Right lobe of liver (tissue), 4 donors: Measurements from ENCODE around the gene GRHL3.

Source experiments
- POLR2A ChIP-seq: fragments of 450-650 bp; IDR thresholded peaks from one replicate; pipeline ENCODE4 v1.6.1; 2017; ENCODE audit warnings: antibody characterized with exemption, mild to moderate bottlenecking
- TF ChIP-seq, protein P1 (sequence below), 4 donors: fragments of 200-600 bp in 3 of 4; fragments of 450-650 bp in 1 of 4; IDR thresholded peaks; one replicate each; pipeline versions ENCODE4 v1.5.1 to v1.8.0; 2016 to 2022; ENCODE audit warnings: antibody characterized with exemption in 4 of 4, mild to moderate bottlenecking in 2 of 4
- donor health status: DM: no; HTN: no; CAD: no.
- donor health status: DM: no; HTN: no; CAD: no.
- donor health status: DM: no; HTN: yes; CAD: no.

DNA sequence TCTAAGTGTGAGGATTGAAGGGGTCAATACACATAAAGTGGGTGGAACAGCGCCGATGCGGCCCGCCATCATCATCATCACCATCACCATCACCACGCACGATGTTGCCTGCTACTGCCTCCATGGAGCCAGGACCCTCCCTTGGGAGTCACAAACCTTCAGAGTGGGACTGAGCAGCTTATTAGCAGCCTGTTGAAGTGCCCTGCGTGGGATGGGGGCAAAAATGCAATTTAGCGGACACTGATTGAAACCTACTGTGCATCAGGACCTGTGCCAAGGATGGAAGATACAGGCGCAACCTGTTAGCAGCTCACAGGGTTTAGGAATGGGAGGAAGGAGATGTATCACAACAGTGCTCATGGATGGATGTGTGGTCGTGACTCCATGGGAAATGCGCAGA lies 67.8 kb downstream of the GRHL3 start:
- TF ChIP-seq, protein P1, sequence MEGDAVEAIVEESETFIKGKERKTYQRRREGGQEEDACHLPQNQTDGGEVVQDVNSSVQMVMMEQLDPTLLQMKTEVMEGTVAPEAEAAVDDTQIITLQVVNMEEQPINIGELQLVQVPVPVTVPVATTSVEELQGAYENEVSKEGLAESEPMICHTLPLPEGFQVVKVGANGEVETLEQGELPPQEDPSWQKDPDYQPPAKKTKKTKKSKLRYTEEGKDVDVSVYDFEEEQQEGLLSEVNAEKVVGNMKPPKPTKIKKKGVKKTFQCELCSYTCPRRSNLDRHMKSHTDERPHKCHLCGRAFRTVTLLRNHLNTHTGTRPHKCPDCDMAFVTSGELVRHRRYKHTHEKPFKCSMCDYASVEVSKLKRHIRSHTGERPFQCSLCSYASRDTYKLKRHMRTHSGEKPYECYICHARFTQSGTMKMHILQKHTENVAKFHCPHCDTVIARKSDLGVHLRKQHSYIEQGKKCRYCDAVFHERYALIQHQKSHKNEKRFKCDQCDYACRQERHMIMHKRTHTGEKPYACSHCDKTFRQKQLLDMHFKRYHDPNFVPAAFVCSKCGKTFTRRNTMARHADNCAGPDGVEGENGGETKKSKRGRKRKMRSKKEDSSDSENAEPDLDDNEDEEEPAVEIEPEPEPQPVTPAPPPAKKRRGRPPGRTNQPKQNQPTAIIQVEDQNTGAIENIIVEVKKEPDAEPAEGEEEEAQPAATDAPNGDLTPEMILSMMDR (IDR thresholded peaks at IDR 0.05): no peak
- TF ChIP-seq POLR2A: no peak
